K562 (cell line): Measurements from ENCODE around the gene SLC22A23. TPM values are rescaled to one million over a fixed set of nuclear protein-coding genes. Genes with fewer than 3 reads are reported as not detected.
A peak's percentile ranks its signal among the peaks of the same experiment; 100 is the strongest.

Source experiments
- CBX2 ChIP-seq: fragments of 200-600 bp; sonication (generic); IDR thresholded peaks from one replicate; pipeline ENCODE4 v1.6.1; 2012; ENCODE audit warnings: mild to moderate bottlenecking, low read length, inconsistent platforms; ENCODE audit not compliant: insufficient read depth, poor library complexity, severe bottlenecking
- CHAMP1 ChIP-seq: fragments of 450-650 bp; IDR thresholded peaks from 2 replicates; pipeline ENCODE4 v1.6.1; 2016; ENCODE audit warnings: mild to moderate bottlenecking
- CREB1 ChIP-seq, 2 experiments: sonication (generic) in 1 of 2; formaldehyde crosslinking in 1 of 2; IDR thresholded peaks; 2 replicates each; pipeline versions ENCODE4 v1.6.1 to v1.8.0; 2012 to 2022; ENCODE audit warnings: inconsistent platforms in 1 of 2, mild to moderate bottlenecking in 1 of 2, missing genetic modification reagents in 1 of 2, moderate library complexity in 1 of 2
- CSDE1 ChIP-seq, 2 experiments: fragments of 450-650 bp; IDR thresholded peaks; 2 replicates each; pipeline ENCODE4 v1.6.1; 2016; ENCODE audit warnings: mild to moderate bottlenecking in 1 of 2
- CTCFL ChIP-seq: IDR thresholded peaks from 2 replicates; pipeline ENCODE4 v1.6.1; 2011; ENCODE audit warnings: borderline replicate concordance, low read depth, mild to moderate bottlenecking, moderate library complexity, low read length; ENCODE audit not compliant: insufficient read depth, poor library complexity, severe bottlenecking
- FOXJ3 ChIP-seq: sonication (generic); formaldehyde crosslinking; IDR thresholded peaks from 2 replicates; pipeline ENCODE4 v1.4.0; 2020; ENCODE audit warnings: mild to moderate bottlenecking, missing genetic modification reagents
- FOXK1 ChIP-seq: sonication (generic); formaldehyde crosslinking; IDR thresholded peaks from 2 replicates; pipeline ENCODE4 v1.8.0; 2022; ENCODE audit warnings: missing genetic modification reagents, mild to moderate bottlenecking, borderline replicate concordance
- HDAC8 ChIP-seq: fragments of 450-650 bp; IDR thresholded peaks from 2 replicates; pipeline ENCODE4 v1.6.1; 2016; ENCODE audit warnings: mild to moderate bottlenecking, missing genetic modification characterization, moderate library complexity, missing compliant biosample characterization
- MAZ ChIP-seq, 2 experiments: fragments of 450-650 bp in 1 of 2; sonication (generic) in 1 of 2; formaldehyde crosslinking; IDR thresholded peaks in 1 of 2; conservative IDR thresholded peaks in 1 of 2; 2 replicates each; pipeline versions ENCODE4 v1.4.0 to v1.5.0; 2020; ENCODE audit warnings: mild to moderate bottlenecking in 1 of 2, missing genetic modification reagents in 1 of 2
- PCBP1 ChIP-seq: fragments of 200-400 bp; formaldehyde crosslinking; IDR thresholded peaks from 2 replicates; pipeline ENCODE4 v1.6.1; 2018; ENCODE audit warnings: mild to moderate bottlenecking, low read depth, low read length; ENCODE audit not compliant: poor library complexity, severe bottlenecking
- PHF20 ChIP-seq: fragments of 450-650 bp; IDR thresholded peaks from 2 replicates; pipeline ENCODE4 v1.6.1; 2018; ENCODE audit not compliant: partially characterized antibody
- SLC30A9 ChIP-seq: fragments of 250-450 bp; sonication (Bioruptor Pico); IDR thresholded peaks from 2 replicates; pipeline ENCODE4 v1.8.0; 2022; ENCODE audit warnings: mild to moderate bottlenecking, moderate library complexity
- SMAD1 ChIP-seq: fragments of 150-350 bp; IDR thresholded peaks from 2 replicates; pipeline ENCODE4 v1.6.1; 2014; ENCODE audit warnings: low read length, low read depth; ENCODE audit not compliant: partially characterized antibody
- TAF1 ChIP-seq: IDR thresholded peaks from 2 replicates; pipeline ENCODE4 v1.6.1; 2011; ENCODE audit warnings: mild to moderate bottlenecking, low read length, moderate library complexity; ENCODE audit not compliant: insufficient read depth, control insufficient read depth, severe bottlenecking; ENCODE audit errors: extremely low read depth
- TAF15 ChIP-seq: fragments of 200-400 bp; formaldehyde crosslinking; IDR thresholded peaks from 2 replicates; pipeline ENCODE4 v1.6.1; 2017; ENCODE audit warnings: mild to moderate bottlenecking, low read depth, low read length, moderate library complexity
- TFAP4 ChIP-seq: sonication (generic); formaldehyde crosslinking; IDR thresholded peaks from 2 replicates; pipeline ENCODE4 v1.8.0; 2022; ENCODE audit warnings: missing genetic modification reagents, mild to moderate bottlenecking, moderate library complexity, borderline replicate concordance
- ZNF12 ChIP-seq: sonication (generic); formaldehyde crosslinking; IDR thresholded peaks from 2 replicates; pipeline ENCODE4 v1.4.0; 2020; ENCODE audit warnings: mild to moderate bottlenecking, missing genetic modification reagents
- ZNF134 ChIP-seq: fragments of 250-450 bp; sonication (Bioruptor Pico); conservative IDR thresholded peaks from 2 replicates; pipeline ENCODE4 v1.4.0; 2020
- ZNF143 ChIP-seq: sonication (generic); formaldehyde crosslinking; IDR thresholded peaks from 2 replicates; pipeline ENCODE4 v1.9.0; 2022; ENCODE audit warnings: mild to moderate bottlenecking, missing genetic modification reagents
- ZNF639 ChIP-seq, 2 experiments: fragments of 200-800 bp in 1 of 2; sonication (Bioruptor generic) in 1 of 2; sonication (generic) in 1 of 2; formaldehyde crosslinking in 1 of 2; IDR thresholded peaks in 1 of 2; conservative IDR thresholded peaks in 1 of 2; 2 replicates each; pipeline versions ENCODE4 v1.5.0 to v1.6.1; 2016 to 2020; ENCODE audit warnings: missing compliant biosample characterization in 1 of 2, missing genetic modification characterization in 1 of 2, missing genetic modification reagents in 1 of 2
- ZNF780A ChIP-seq: fragments of 250-450 bp; sonication (Bioruptor Pico); IDR thresholded peaks from 2 replicates; pipeline ENCODE4 v1.5.0; 2021; ENCODE audit warnings: mild to moderate bottlenecking
- polyA plus RNA-seq, 8 experiments: library from polyadenylated mRNA; depleted of rRNA in 4 of 8; stranded (reverse) in 5 of 8; unstranded in 3 of 8; fragments of >200 nt; fragmentation: Nextera tagmentation in 2 of 8; fragmentation: Illumina TruSeq in 1 of 8; extraction: Ambion mirVana in 2 of 8; extraction: Trizol in 1 of 8; gene quantifications; 2 replicates each; pipeline versions ENCODE4 v1.2.1 to v1.2.3, GENCODE V29; 2011 to 2014; ENCODE audit warnings: inconsistent platforms in 1 of 8, missing spikeins in 1 of 8
- total RNA-seq, 7 experiments: library from RNA; depleted of rRNA in 6 of 7; stranded (reverse); fragments of >200 nt in 6 of 7; fragmentation: Illumina TruSeq in 2 of 7; extraction: Trizol in 2 of 7; gene quantifications; 2 replicates each; pipeline versions ENCODE4 v1.2.1 to v1.2.3, GENCODE V29; 2011 to 2021; ENCODE audit warnings: low replicate concordance in 1 of 7

SLC22A23 gene
- total and polyA plus RNA-seq, 9 of the 15 experiments (the other 6 are each of a cell fraction or from before 2014, with no cell fraction given), result 0.30 to 8.7 (median 2.5) TPM

- TF ChIP-seq PHF20, result no peak
- no peak; a peak in 1 of 4 replicates for TF ChIP-seq ZNF639 (CRISPR knock-in tag; conservative IDR thresholded peaks at IDR 0.05 in 1 of 2, IDR thresholded peaks at IDR 0.05 in 1 of 2)
- TF ChIP-seq ZNF134 (CRISPR knock-in tag), result no peak
- no peak for TF ChIP-seq FOXJ3 (CRISPR knock-in tag)
- 0 out of 2 replicates have a peak, but pooled peaks have one; percentile 31 for TF ChIP-seq TFAP4 (CRISPR knock-in tag)
- TF ChIP-seq CHAMP1, result no peak
- TF ChIP-seq ZNF143, result no peak
- TF ChIP-seq CSDE1 (IDR thresholded peaks at IDR 0.05), result no peak
- no peak for TF ChIP-seq CREB1 (IDR thresholded peaks at IDR 0.05)
- TF ChIP-seq CREB1 (CRISPR knock-in tag; IDR thresholded peaks at IDR 0.05), result no peak
- no peak for TF ChIP-seq CBX2
- no peak for TF ChIP-seq PCBP1
- TF ChIP-seq ZNF12 (CRISPR knock-in tag), result no peak
- TF ChIP-seq MAZ (CRISPR knock-in tag; conservative IDR thresholded peaks at IDR 0.05 in 1 of 2, IDR thresholded peaks at IDR 0.05 in 1 of 2), result no peak; a peak in 1 of 4 replicates
- TF ChIP-seq HDAC8 (tag), result no peak
- no peak for TF ChIP-seq SMAD1
- TF ChIP-seq ZNF780A, result no peak
- TF ChIP-seq CTCFL, result no peak
- TF ChIP-seq TAF1, result no peak
- TF ChIP-seq FOXK1 (CRISPR knock-in tag), result no peak
- TF ChIP-seq TAF15, result no peak
- no peak for TF ChIP-seq SLC30A9 (CRISPR knock-in tag)
Observed at GRCh38 chr6:3291987-3292386, 164.9 kb downstream of the SLC22A23 start (continued).
